Measurements from ENCODE around the gene ARHGEF12.

DNA sequence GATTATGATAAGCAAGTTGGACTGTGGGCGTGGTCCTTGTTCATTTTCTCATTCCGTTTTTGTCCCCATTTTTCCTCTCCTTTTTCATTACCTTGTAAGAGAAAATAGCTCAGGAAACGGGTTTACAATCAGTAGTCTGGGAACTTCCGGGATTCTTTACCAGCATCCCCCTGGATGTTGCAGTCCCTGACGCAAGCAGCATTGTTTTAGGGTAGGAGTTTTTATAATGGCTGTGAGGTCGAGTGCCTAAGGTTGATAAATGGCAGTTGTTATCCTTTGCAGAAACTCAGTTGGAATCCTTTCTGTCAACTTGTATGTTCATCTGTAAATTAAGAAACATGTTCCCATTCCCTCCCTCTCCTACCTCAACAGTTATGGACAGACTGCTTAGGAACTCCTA lies 68.3 kb downstream of the ARHGEF12 start:
- TF ChIP-seq CTCF (IDR thresholded peaks at IDR 0.05; ENCODE audit: insufficient read depth, low read length, poor library complexity, severe bottlenecking) (no peak), EZH2phosphoT487 (conservative IDR thresholded peaks at IDR 0.05; ENCODE audit: low read length) (no peak)
